H9 (cell line): ENCODE results near the gene ZFPM1. TPM values are rescaled to one million over a fixed set of nuclear protein-coding genes. Genes with fewer than 3 reads are reported as not detected.

ENCODE experiments used
- DNase-seq: peaks from one replicate; pipeline ENCODE4 v3.0.0-alpha.2; 2017
- H2AFZ ChIP-seq: one replicate; pipeline ENCODE4 v1.6.1; 2013; ENCODE audit warnings: mild to moderate bottlenecking, low read length, control low read depth, moderate library complexity
- H2AK5ac ChIP-seq: 2 replicates; pipeline ENCODE4 v1.6.1; 2013; ENCODE audit warnings: low read length, control low read depth, mixed read lengths; ENCODE audit not compliant: insufficient read length
- H2BK120ac ChIP-seq: one replicate; pipeline ENCODE4 v1.6.1; 2013; ENCODE audit warnings: low read depth, mild to moderate bottlenecking, low read length, control low read depth, inconsistent platforms; ENCODE audit not compliant: poor library complexity, severe bottlenecking
- H2BK12ac ChIP-seq: 2 replicates; pipeline ENCODE4 v1.6.1; 2013; ENCODE audit warnings: low read length, control low read depth, mixed read lengths, low read depth; ENCODE audit not compliant: insufficient read length
- H2BK15ac ChIP-seq: 2 replicates; pipeline ENCODE4 v1.6.1; 2013; ENCODE audit warnings: low read depth, low read length, control low read depth
- H2BK20ac ChIP-seq: one replicate; pipeline ENCODE4 v1.6.1; 2013; ENCODE audit warnings: low read depth, mild to moderate bottlenecking, low read length, control low read depth, inconsistent platforms; ENCODE audit not compliant: poor library complexity, severe bottlenecking
- H2BK5ac ChIP-seq: 2 replicates; pipeline ENCODE4 v1.6.1; 2013; ENCODE audit warnings: low read length, control low read depth, mixed read lengths; ENCODE audit not compliant: insufficient read length
- H3K14ac ChIP-seq: 2 replicates; pipeline ENCODE4 v1.6.1; 2013; ENCODE audit warnings: low read length, control low read depth; ENCODE audit not compliant: insufficient read depth
- H3K18ac ChIP-seq: 2 replicates; pipeline ENCODE4 v1.6.1; 2013; ENCODE audit warnings: low read depth, mild to moderate bottlenecking, mixed read lengths, low read length, control low read depth; ENCODE audit not compliant: insufficient read length
- H3K23ac ChIP-seq: 2 replicates; pipeline ENCODE4 v1.6.1; 2013; ENCODE audit warnings: low read length, control low read depth, mixed read lengths, low read depth; ENCODE audit not compliant: insufficient read length
- H3K23me2 ChIP-seq: 2 replicates; pipeline ENCODE4 v1.6.1; 2013; ENCODE audit warnings: low read depth, mild to moderate bottlenecking, mixed read lengths, low read length, control low read depth; ENCODE audit not compliant: insufficient read length, poor library complexity, severe bottlenecking
- H3K27ac ChIP-seq: 2 replicates; pipeline ENCODE4 v1.5.1; 2013; ENCODE audit warnings: low read length, control low read depth, mixed read lengths, low read depth; ENCODE audit not compliant: insufficient read length
- H3K27me3 ChIP-seq: 2 replicates; pipeline ENCODE4 v1.6.1; 2013; ENCODE audit warnings: low read length, control low read depth, inconsistent platforms; ENCODE audit not compliant: insufficient read depth
- H3K4ac ChIP-seq: 2 replicates; pipeline ENCODE4 v1.6.1; 2013; ENCODE audit warnings: low read depth, mild to moderate bottlenecking, control low read depth, inconsistent platforms, low read length, moderate library complexity
- H3K4me1 ChIP-seq: 2 replicates; pipeline ENCODE4 v1.6.1; 2013; ENCODE audit warnings: low read length, control low read depth, inconsistent platforms; ENCODE audit not compliant: insufficient read depth
- H3K4me2 ChIP-seq: 2 replicates; pipeline ENCODE4 v1.6.1; 2013; ENCODE audit warnings: low read length, control low read depth, mixed read lengths; ENCODE audit not compliant: insufficient read length, insufficient read depth
- H3K56ac ChIP-seq: 2 replicates; pipeline ENCODE4 v1.6.1; 2013; ENCODE audit warnings: low read depth, mild to moderate bottlenecking, mixed read lengths, low read length, control low read depth; ENCODE audit not compliant: insufficient read length
- H3K79me1 ChIP-seq: 2 replicates; pipeline ENCODE4 v1.6.1; 2013; ENCODE audit warnings: low read depth, mild to moderate bottlenecking, moderate library complexity, low read length, control low read depth, inconsistent platforms; ENCODE audit not compliant: insufficient read depth, poor library complexity, severe bottlenecking
- H3K79me2 ChIP-seq: 2 replicates; pipeline ENCODE4 v1.6.1; 2013; ENCODE audit warnings: low read length, control low read depth, inconsistent platforms; ENCODE audit not compliant: insufficient read depth
- H3K9ac ChIP-seq: 2 replicates; pipeline ENCODE4 v1.6.1; 2013; ENCODE audit warnings: low read length, control low read depth, mixed read lengths; ENCODE audit not compliant: insufficient read length; ENCODE audit errors: extremely low read depth
- H3K9me3 ChIP-seq: one replicate; pipeline ENCODE4 v1.6.1; 2013; ENCODE audit warnings: low read depth, low read length, inconsistent platforms; ENCODE audit not compliant: control insufficient read depth
- H3T11ph ChIP-seq: one replicate; pipeline ENCODE4 v1.6.1; 2013; ENCODE audit warnings: mild to moderate bottlenecking, low read length, control low read depth, inconsistent platforms
- H4K20me1 ChIP-seq: one replicate; pipeline ENCODE4 v1.6.1; 2013; ENCODE audit not compliant: control insufficient read depth, insufficient read length, insufficient read depth
- H4K5ac ChIP-seq: 2 replicates; pipeline ENCODE4 v1.6.1; 2013; ENCODE audit warnings: low read depth, mild to moderate bottlenecking, mixed read lengths, low read length, control low read depth; ENCODE audit not compliant: insufficient read length
- H4K8ac ChIP-seq: replicated peaks from 2 replicates; pipeline ENCODE4 v1.6.1; 2013; ENCODE audit warnings: low read length, control low read depth, mixed read lengths, low read depth; ENCODE audit not compliant: insufficient read length
- H4K91ac ChIP-seq: 2 replicates; pipeline ENCODE4 v1.6.1; 2013; ENCODE audit warnings: low read depth, mild to moderate bottlenecking, moderate library complexity, mixed read lengths, low read length, control low read depth; ENCODE audit not compliant: insufficient read length
- H3K27ac Mint-ChIP-seq, 3 experiments: 2 replicates in 2 of 3; 3 replicates in 1 of 3; pipeline ENCODE4 v1.8.0; 2020 to 2021; ENCODE audit warnings: mixed read lengths in 3 of 3, mild to moderate bottlenecking in 1 of 3, moderate library complexity in 1 of 3
- H3K27me3 Mint-ChIP-seq: 2 replicates; pipeline ENCODE4 v1.8.0; 2021; ENCODE audit warnings: low read depth, mild to moderate bottlenecking, moderate library complexity, mixed read lengths
- H3K36me3 Mint-ChIP-seq, 3 experiments: 2 replicates in 2 of 3; 3 replicates in 1 of 3; pipeline ENCODE4 v1.8.0; 2020 to 2021; ENCODE audit warnings: low read depth in 3 of 3, mixed read lengths in 3 of 3; ENCODE audit not compliant: insufficient read depth in 1 of 3
- H3K4me1 Mint-ChIP-seq, 2 experiments: 2 replicates each; pipeline ENCODE4 v1.8.0; 2020; ENCODE audit warnings: mixed read lengths in 2 of 2
- H3K4me3 Mint-ChIP-seq, 2 experiments: 2 replicates in 1 of 2; 3 replicates in 1 of 2; pipeline ENCODE4 v1.8.0; 2020 to 2021; ENCODE audit warnings: mild to moderate bottlenecking in 2 of 2, mixed read lengths in 2 of 2, moderate library complexity in 1 of 2
- H3K9me3 Mint-ChIP-seq, 2 experiments: 2 replicates in 1 of 2; 3 replicates in 1 of 2; pipeline ENCODE4 v1.8.0; 2020; ENCODE audit warnings: mild to moderate bottlenecking in 2 of 2, mixed read lengths in 2 of 2, moderate library complexity in 1 of 2
- WGBS: extraction: QIAGEN DNeasy Blood & Tissue Kit; methylation state at CpG from one replicate; pipeline ENCODE4 v1.1.7; 2013; ENCODE audit warnings: missing lambda C conversion rate, low lambda C conversion rate, mixed read lengths; ENCODE audit not compliant: insufficient read length; ENCODE audit errors: extremely low coverage; 5-methylcytosine and 5-hydroxymethylcytosine counted together
- total RNA-seq: library from RNA; stranded (reverse); gene quantifications from 2 replicates; pipeline ENCODE4 v1.2.1, GENCODE V29; 2021
- TF ChIP-seq, protein P1 (sequence below): fragments of 200-600 bp; sonication (generic); conservative IDR thresholded peaks from 3 replicates; pipeline ENCODE4 v1.8.0; 2021; ENCODE audit warnings: antibody characterized with exemption, mild to moderate bottlenecking

Gene ZFPM1
- total RNA-seq, 1 experiment from 2014 or later = 3.6 TPM

DNA sequence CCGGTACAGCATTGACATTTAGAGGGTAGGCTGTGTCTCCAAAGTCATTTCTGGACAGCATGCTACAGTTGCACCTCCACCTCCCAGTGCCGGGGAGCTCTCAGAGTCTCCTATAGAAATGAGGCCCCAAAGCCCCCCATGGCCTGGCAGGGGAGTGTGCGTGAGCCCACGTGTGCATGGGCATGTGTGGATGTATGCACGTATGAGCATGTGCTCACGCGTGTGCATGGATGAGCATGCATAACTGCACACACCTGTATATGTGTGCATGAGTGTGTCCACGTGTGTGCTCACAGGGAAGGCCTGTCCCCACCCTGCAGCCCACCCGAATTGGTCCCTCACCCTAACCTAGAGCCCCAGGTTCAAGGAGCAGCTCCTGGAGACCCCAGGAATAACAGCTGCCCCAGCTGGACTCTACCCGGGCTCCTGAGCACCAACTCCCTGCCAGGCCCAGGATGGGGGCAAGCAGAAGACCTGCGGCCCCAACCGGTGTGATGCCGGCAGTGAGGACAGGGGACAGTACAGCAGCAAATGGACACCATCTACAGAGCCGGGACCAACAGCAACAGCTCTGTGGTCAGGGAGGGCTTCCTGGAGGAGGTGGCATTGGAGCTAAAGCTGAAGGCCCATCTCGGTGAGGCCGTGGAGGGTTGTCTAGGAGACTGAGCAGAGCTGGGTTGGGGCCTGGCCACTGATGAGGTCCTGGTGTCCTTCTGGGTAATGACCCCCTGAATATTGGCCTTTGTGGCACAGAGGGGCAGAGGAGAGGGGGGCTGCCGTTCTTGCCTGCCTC lies 35.2 kb upstream of the ZFPM1 start:
- Histone ChIP-seq H4K8ac (no peak overlapping the region), H4K91ac (no peak overlapping the region), H2BK15ac (no peak overlapping the region), H3K23me2 (no peaks in the 10 kb centered on the region), H2BK12ac (no peak overlapping the region), H3K9ac (no peak overlapping the region), H3K23ac (no peak overlapping the region), H3K27ac (no peak overlapping the region), H2AK5ac (no peak overlapping the region), H4K20me1 (no peaks in the 10 kb centered on the region), H3K9me3 (no peaks in the 10 kb centered on the region), H3K79me1 (no peaks in the 10 kb centered on the region), H3K4ac (no peak overlapping the region), H2BK20ac (no peak overlapping the region), H3K14ac (no peak overlapping the region; the same call in 1 of the 2 replicates), H3K79me2 (no peaks in the 10 kb centered on the region), H3K27me3 (no peaks in the 10 kb centered on the region), H4K5ac (no peak overlapping the region), H3K18ac (no peak overlapping the region), H3T11ph (no peak overlapping the region), H2AFZ (no peak overlapping the region), H3K56ac (no peak overlapping the region), H2BK5ac (no peak overlapping the region), H2BK120ac (no peak overlapping the region), H3K4me2 (no peak overlapping the region), H3K4me1 (no peaks in the 10 kb centered on the region)
- WGBS = no CpG with 5 or more reads among the region's 17 CpGs
- no peak overlapping the region for H3K4me3 Mint-ChIP-seq
- no peaks in the 10 kb centered on the region for H3K4me1 Mint-ChIP-seq
- TF ChIP-seq, protein P1, sequence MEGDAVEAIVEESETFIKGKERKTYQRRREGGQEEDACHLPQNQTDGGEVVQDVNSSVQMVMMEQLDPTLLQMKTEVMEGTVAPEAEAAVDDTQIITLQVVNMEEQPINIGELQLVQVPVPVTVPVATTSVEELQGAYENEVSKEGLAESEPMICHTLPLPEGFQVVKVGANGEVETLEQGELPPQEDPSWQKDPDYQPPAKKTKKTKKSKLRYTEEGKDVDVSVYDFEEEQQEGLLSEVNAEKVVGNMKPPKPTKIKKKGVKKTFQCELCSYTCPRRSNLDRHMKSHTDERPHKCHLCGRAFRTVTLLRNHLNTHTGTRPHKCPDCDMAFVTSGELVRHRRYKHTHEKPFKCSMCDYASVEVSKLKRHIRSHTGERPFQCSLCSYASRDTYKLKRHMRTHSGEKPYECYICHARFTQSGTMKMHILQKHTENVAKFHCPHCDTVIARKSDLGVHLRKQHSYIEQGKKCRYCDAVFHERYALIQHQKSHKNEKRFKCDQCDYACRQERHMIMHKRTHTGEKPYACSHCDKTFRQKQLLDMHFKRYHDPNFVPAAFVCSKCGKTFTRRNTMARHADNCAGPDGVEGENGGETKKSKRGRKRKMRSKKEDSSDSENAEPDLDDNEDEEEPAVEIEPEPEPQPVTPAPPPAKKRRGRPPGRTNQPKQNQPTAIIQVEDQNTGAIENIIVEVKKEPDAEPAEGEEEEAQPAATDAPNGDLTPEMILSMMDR = no peak
- H3K9me3 Mint-ChIP-seq = no peaks in the 10 kb centered on the region
- no peak overlapping the region for H3K27ac Mint-ChIP-seq
- no peaks in the 10 kb centered on the region for H3K36me3 Mint-ChIP-seq
- DNase-seq = no peak
- no peaks in the 10 kb centered on the region; the same call in 1 of the 2 replicates for H3K27me3 Mint-ChIP-seq
